Measurements from ENCODE around the gene GLRB.
A peak's percentile ranks its signal among the peaks of the same experiment; 100 is the strongest.

Gene GLRB

DNA sequence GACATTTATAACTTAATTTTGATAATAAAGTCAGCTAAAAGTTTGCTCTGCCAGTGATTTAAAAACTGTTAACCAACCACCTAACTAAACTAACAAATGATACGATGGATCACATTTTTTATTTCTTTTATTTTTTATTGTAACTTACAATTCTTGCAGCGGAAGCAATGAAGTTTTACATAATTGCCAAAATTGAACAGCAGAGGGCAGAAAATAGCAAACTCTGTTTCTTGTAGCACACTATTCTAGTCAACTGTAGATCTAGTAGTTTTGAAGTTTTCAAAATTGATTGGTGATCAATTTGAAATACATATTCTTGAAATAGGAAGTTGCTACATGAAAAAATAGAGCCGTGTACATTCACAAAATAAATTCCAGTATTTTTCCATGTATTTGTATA lies 141.8 kb downstream of the GLRB start:
- no peaks in the 10 kb centered on the region for H3K79me2 ChIP-seq (ENCODE audit: low read length)
- no peaks in the 10 kb centered on the region for H3K9me3 ChIP-seq (replicated peaks; ENCODE audit: insufficient read depth, low read length)
- no peak overlapping the region for H3K27ac ChIP-seq (ENCODE audit: low read length)
- no peak overlapping the region for H3K9ac ChIP-seq (ENCODE audit: low read length)
- H3K4me1 ChIP-seq (ENCODE audit: low read length): no peaks in the 10 kb centered on the region
- H3K4me2 ChIP-seq (ENCODE audit: low read depth, low read length): no peak overlapping the region
- H4K20me1 ChIP-seq (ENCODE audit: insufficient read depth, low read length): no peaks in the 10 kb centered on the region
- peak; percentile 19 for DNase-seq
- no peak overlapping the region for H2AFZ ChIP-seq (ENCODE audit: low read length)
- H3K4me3 ChIP-seq (ENCODE audit: low read length): no peak overlapping the region
- H3K27me3 ChIP-seq (replicated peaks; ENCODE audit: insufficient read depth, low read length): no peaks in the 10 kb centered on the region
- H3K9me2 ChIP-seq (replicated peaks; ENCODE audit: insufficient read depth, low read length): no peaks in the 10 kb centered on the region
- no peaks in the 10 kb centered on the region for H3F3A ChIP-seq (ENCODE audit: insufficient read depth, low read length)
- TF ChIP-seq, protein P1, sequence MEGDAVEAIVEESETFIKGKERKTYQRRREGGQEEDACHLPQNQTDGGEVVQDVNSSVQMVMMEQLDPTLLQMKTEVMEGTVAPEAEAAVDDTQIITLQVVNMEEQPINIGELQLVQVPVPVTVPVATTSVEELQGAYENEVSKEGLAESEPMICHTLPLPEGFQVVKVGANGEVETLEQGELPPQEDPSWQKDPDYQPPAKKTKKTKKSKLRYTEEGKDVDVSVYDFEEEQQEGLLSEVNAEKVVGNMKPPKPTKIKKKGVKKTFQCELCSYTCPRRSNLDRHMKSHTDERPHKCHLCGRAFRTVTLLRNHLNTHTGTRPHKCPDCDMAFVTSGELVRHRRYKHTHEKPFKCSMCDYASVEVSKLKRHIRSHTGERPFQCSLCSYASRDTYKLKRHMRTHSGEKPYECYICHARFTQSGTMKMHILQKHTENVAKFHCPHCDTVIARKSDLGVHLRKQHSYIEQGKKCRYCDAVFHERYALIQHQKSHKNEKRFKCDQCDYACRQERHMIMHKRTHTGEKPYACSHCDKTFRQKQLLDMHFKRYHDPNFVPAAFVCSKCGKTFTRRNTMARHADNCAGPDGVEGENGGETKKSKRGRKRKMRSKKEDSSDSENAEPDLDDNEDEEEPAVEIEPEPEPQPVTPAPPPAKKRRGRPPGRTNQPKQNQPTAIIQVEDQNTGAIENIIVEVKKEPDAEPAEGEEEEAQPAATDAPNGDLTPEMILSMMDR (IDR thresholded peaks at IDR 0.05; ENCODE audit: low read length): peak; percentile 56
- TF ChIP-seq EZH2phosphoT487 (IDR thresholded peaks at IDR 0.05; ENCODE audit: low read length): no peak
- H3K36me3 ChIP-seq (replicated peaks; ENCODE audit: insufficient read depth, low read length): no peaks in the 10 kb centered on the region

DNA sequence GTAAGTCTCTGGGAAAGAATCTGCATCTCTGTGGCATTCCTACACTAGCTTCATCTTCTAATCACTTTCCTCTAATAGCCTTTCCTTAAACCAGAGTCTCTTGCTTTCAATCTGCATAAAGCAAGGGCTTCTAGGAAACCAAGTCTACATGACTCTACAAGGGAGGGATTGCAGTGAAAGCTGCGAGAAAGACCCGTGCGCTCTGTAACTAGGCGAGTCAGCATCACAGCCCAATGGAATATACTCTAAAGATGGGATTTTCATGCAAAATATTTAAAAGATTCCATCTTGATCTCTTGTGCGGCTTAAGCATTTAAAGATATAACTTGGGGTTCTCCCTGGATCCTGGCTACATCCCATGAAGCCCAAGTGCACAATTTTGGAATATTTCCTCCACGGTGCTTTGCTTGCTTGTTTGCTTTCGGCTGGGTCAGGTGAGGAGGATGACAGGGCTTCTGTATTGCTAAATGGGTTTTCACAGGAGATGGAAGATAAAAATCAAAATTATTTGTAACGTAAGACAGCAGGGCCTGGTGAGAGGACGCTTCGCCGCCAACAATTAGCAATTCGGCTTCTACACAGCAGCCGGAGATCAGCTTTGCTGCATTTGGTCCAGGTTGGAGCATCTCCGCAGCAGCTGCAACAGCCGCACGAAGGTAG lies 143.9 kb downstream of the GLRB start:
- H3K27me3 ChIP-seq (replicated peaks; ENCODE audit: insufficient read depth, low read length): no peaks in the 10 kb centered on the region
- no peak overlapping the region for H3K4me3 ChIP-seq (ENCODE audit: low read length)
- no peak overlapping the region for H3K27ac ChIP-seq (ENCODE audit: low read length)
- no peaks in the 10 kb centered on the region for H3K79me2 ChIP-seq (ENCODE audit: low read length)
- no peaks in the 10 kb centered on the region for H3K9me2 ChIP-seq (replicated peaks; ENCODE audit: insufficient read depth, low read length)
- no peaks in the 10 kb centered on the region for H4K20me1 ChIP-seq (ENCODE audit: insufficient read depth, low read length)
- no peaks in the 10 kb centered on the region for H3K36me3 ChIP-seq (replicated peaks; ENCODE audit: insufficient read depth, low read length)
- DNase-seq: no peak
- H3K9ac ChIP-seq (ENCODE audit: low read length): no peak overlapping the region
- no peaks in the 10 kb centered on the region for H3K9me3 ChIP-seq (replicated peaks; ENCODE audit: insufficient read depth, low read length)
- no peaks in the 10 kb centered on the region for H3K4me1 ChIP-seq (ENCODE audit: low read length)
- H3K4me2 ChIP-seq (ENCODE audit: low read depth, low read length): no peak overlapping the region
- TF ChIP-seq EZH2phosphoT487 (IDR thresholded peaks at IDR 0.05; ENCODE audit: low read length) (no peak), EZH2 (optimal IDR thresholded peaks at IDR 0.05; ENCODE audit: low read depth, low read length) (no peak)
- TF ChIP-seq, protein P1 (IDR thresholded peaks at IDR 0.05; ENCODE audit: low read length): no peak
- H3F3A ChIP-seq (ENCODE audit: insufficient read depth, low read length): no peaks in the 10 kb centered on the region
- no peak overlapping the region for H2AFZ ChIP-seq (ENCODE audit: low read length)

DNA sequence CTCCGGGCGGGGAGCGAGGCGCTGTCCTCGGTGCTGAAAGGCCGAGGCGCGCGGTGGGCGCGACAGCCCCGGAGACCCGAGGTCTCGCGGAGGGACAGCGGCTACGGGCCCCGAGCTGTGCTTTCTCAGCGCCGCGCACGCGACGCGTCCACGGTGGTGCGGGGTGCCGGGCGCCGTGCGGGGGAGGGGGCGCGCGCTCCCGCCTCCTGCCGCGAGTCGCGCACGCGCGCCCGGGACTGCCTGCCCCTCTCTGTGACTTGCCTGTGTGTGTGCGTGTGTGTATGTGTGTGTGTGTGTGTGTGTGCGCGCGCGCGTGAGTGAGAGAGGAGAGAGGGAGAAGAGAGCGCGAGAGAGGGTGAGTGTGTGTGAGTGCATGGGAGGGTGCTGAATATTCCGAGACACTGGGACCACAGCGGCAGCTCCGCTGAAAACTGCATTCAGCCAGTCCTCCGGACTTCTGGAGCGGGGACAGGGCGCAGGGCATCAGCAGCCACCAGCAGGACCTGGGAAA lies 144.5 kb downstream of the GLRB start, which contains the start of gene GRIA2:
GRIA2 (plus strand) TSS at position 358 of the 511 bp plus-strand sequence. CDS start 315 bp downstream, outside the sequence.
- no peak within 1 kb of the TSS for H3K4me2 ChIP-seq (ENCODE audit: low read depth, low read length)
- no peaks in the 10 kb centered on the region for H4K20me1 ChIP-seq (ENCODE audit: insufficient read depth, low read length)
- H3K27me3 ChIP-seq (replicated peaks; ENCODE audit: insufficient read depth, low read length): no peaks in the 10 kb centered on the region
- TF ChIP-seq EZH2phosphoT487 (IDR thresholded peaks at IDR 0.05; ENCODE audit: low read length): no peak
- no peak for TF ChIP-seq EZH2 (optimal IDR thresholded peaks at IDR 0.05; ENCODE audit: low read depth, low read length)
- TF ChIP-seq, protein P1 (IDR thresholded peaks at IDR 0.05; ENCODE audit: low read length): no peak
- no peak within 1 kb of the TSS for H3K27ac ChIP-seq (ENCODE audit: low read length)
- H3K36me3 ChIP-seq (replicated peaks; ENCODE audit: insufficient read depth, low read length): no peaks in the 10 kb centered on the region
- no peaks in the 10 kb centered on the region for H3K4me1 ChIP-seq (ENCODE audit: low read length)
- DNase-seq: no peak
- H3K9me2 ChIP-seq (replicated peaks; ENCODE audit: insufficient read depth, low read length): no peaks in the 10 kb centered on the region
- H2AFZ ChIP-seq (ENCODE audit: low read length): no peak within 1 kb of the TSS
- no peaks in the 10 kb centered on the region for H3F3A ChIP-seq (ENCODE audit: insufficient read depth, low read length)
- H3K9ac ChIP-seq (ENCODE audit: low read length): no peak within 1 kb of the TSS
- no peak within 1 kb of the TSS for H3K4me3 ChIP-seq (ENCODE audit: low read length)
- H3K79me2 ChIP-seq (ENCODE audit: low read length): no peaks in the 10 kb centered on the region
- no peaks in the 10 kb centered on the region for H3K9me3 ChIP-seq (replicated peaks; ENCODE audit: insufficient read depth, low read length)
